Mesenchymal stem cell (in vitro differentiated cells and primary cell): ENCODE results near the gene TTC27.
A peak's percentile ranks its signal among the peaks of the same experiment; 100 is the strongest.
"Not testable (repeated sequence)": the region's sequence is repeated elsewhere in the genome, so short reads cannot be mapped to it uniquely, and the experiment has no call there.

ENCODE experiments used
- DNase-seq: peaks from one replicate; pipeline ENCODE4 v3.0.0-alpha.2; 2013
- H2AFZ ChIP-seq: one replicate; pipeline ENCODE4 v1.6.1; 2013; ENCODE audit warnings: low read depth, mild to moderate bottlenecking, control low read depth, inconsistent platforms, low read length, moderate library complexity
- H2AK5ac ChIP-seq: 2 replicates; pipeline ENCODE4 v1.6.1; 2013; ENCODE audit warnings: low read length, moderate library complexity, mild to moderate bottlenecking, inconsistent platforms; ENCODE audit not compliant: severe bottlenecking
- H2BK120ac ChIP-seq: one replicate; pipeline ENCODE4 v1.6.1; 2013; ENCODE audit warnings: low read depth, mild to moderate bottlenecking, inconsistent platforms, low read length, moderate library complexity
- H2BK12ac ChIP-seq, 2 experiments: one replicate each; pipeline ENCODE4 v1.6.1; 2013; ENCODE audit warnings: inconsistent platforms in 2 of 2, low read length in 2 of 2, mild to moderate bottlenecking in 2 of 2, moderate library complexity in 2 of 2, control low read depth in 1 of 2
- H2BK15ac ChIP-seq: one replicate; pipeline ENCODE4 v1.6.1; 2013; ENCODE audit warnings: mild to moderate bottlenecking, low read depth, inconsistent platforms; ENCODE audit not compliant: poor library complexity, severe bottlenecking
- H2BK5ac ChIP-seq: 2 replicates; pipeline ENCODE4 v1.6.1; 2013; ENCODE audit warnings: low read depth, mild to moderate bottlenecking, low read length, control low read depth, inconsistent platforms; ENCODE audit not compliant: poor library complexity, severe bottlenecking
- H3K14ac ChIP-seq, 2 experiments: one replicate each; pipeline ENCODE4 v1.6.1; 2013; ENCODE audit warnings: inconsistent platforms in 2 of 2, low read length in 2 of 2, control low read depth in 1 of 2, mild to moderate bottlenecking in 1 of 2, moderate library complexity in 1 of 2
- H3K18ac ChIP-seq, 2 experiments: one replicate each; pipeline ENCODE4 v1.6.1; 2013; ENCODE audit warnings: inconsistent platforms in 2 of 2, low read length in 2 of 2, control low read depth in 1 of 2, low read depth in 1 of 2, mild to moderate bottlenecking in 1 of 2
- H3K23ac ChIP-seq, 2 experiments: one replicate each; pipeline ENCODE4 v1.6.1; 2013; ENCODE audit warnings: inconsistent platforms in 2 of 2, low read length in 2 of 2, mild to moderate bottlenecking in 2 of 2, moderate library complexity in 2 of 2, control low read depth in 1 of 2
- H3K27ac ChIP-seq: 2 replicates; pipeline ENCODE4 v1.5.1; 2013; ENCODE audit warnings: mild to moderate bottlenecking, moderate library complexity, low read length, control low read depth, inconsistent platforms; ENCODE audit not compliant: poor library complexity, severe bottlenecking
- H3K27me3 ChIP-seq, 2 experiments: 2 replicates each; pipeline versions ENCODE4 v1.6.1 to v1.7.0; 2013; ENCODE audit warnings: low read length in 2 of 2, mild to moderate bottlenecking in 2 of 2, moderate library complexity in 2 of 2, control low read depth in 1 of 2, inconsistent platforms in 1 of 2; ENCODE audit not compliant: control insufficient read depth in 1 of 2, insufficient read depth in 1 of 2
- H3K36me3 ChIP-seq, 2 experiments: 2 replicates each; pipeline versions ENCODE4 v1.6.1 to v1.7.0; 2013; ENCODE audit warnings: low read length in 2 of 2, control low read depth in 1 of 2, inconsistent platforms in 1 of 2, low read depth in 1 of 2, mild to moderate bottlenecking in 1 of 2; ENCODE audit not compliant: insufficient read depth in 2 of 2, control insufficient read depth in 1 of 2
- H3K4ac ChIP-seq, 2 experiments: one replicate each; pipeline ENCODE4 v1.6.1; 2013; ENCODE audit warnings: inconsistent platforms in 2 of 2, low read length in 2 of 2, mild to moderate bottlenecking in 2 of 2, moderate library complexity in 2 of 2, control low read depth in 1 of 2, low read depth in 1 of 2
- H3K4me1 ChIP-seq: 2 replicates; pipeline ENCODE4 v1.6.1; 2013; ENCODE audit warnings: low read depth, low read length, control low read depth; ENCODE audit not compliant: control insufficient read depth, insufficient read depth
- H3K4me2 ChIP-seq: 2 replicates; pipeline ENCODE4 v1.6.1; 2013; ENCODE audit warnings: low read length, mild to moderate bottlenecking, inconsistent platforms; ENCODE audit not compliant: poor library complexity, severe bottlenecking
- H3K4me3 ChIP-seq, 2 experiments: 2 replicates each; pipeline versions ENCODE4 v1.5.1 to v1.7.0; 2013; ENCODE audit warnings: low read length in 2 of 2, mild to moderate bottlenecking in 2 of 2, control low read depth in 1 of 2, low read depth in 1 of 2; ENCODE audit not compliant: insufficient read depth in 1 of 2
- H3K79me1 ChIP-seq: replicated peaks from 2 replicates; pipeline ENCODE4 v1.6.1; 2013; ENCODE audit warnings: mild to moderate bottlenecking, control low read depth, low read length, inconsistent platforms; ENCODE audit not compliant: poor library complexity, severe bottlenecking
- H3K9ac ChIP-seq: 2 replicates; pipeline ENCODE4 v1.7.0; 2013; ENCODE audit warnings: mild to moderate bottlenecking, low read length, moderate library complexity
- H3K9me3 ChIP-seq: 2 replicates; pipeline ENCODE4 v1.7.0; 2013; ENCODE audit warnings: mild to moderate bottlenecking, low read length; ENCODE audit not compliant: control insufficient read depth
- H4K8ac ChIP-seq: one replicate; pipeline ENCODE4 v1.6.1; 2013; ENCODE audit warnings: inconsistent platforms, mild to moderate bottlenecking, low read length, moderate library complexity
- H4K91ac ChIP-seq: one replicate; pipeline ENCODE4 v1.6.1; 2013; ENCODE audit warnings: mild to moderate bottlenecking, low read length, inconsistent platforms
- WGBS: methylation state at CpG from one replicate; pipeline ENCODE4 v1.1.7; 2013; ENCODE audit warnings: mixed read lengths; 5-methylcytosine and 5-hydroxymethylcytosine counted together

The TTC27 gene

DNA sequence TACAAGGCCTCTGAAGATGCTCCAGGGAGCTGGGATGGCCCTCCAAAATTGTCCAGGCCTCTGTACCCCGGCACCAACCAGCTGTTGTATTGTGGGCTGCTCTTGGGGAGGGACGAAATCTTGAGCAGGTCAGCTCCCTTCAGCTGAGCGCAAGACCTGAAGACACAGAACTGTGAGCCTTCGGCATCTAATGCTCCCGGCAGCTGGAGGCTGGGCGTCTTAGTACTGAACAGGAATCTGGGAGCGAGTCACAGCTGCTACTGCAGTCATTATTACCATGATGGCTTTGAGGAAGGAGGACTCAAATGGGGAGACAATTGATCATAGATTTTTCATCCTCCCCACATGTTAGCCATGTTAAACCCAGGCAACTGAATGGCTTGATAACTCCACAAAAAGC, 236.0 kb downstream of the TTC27 start:
- peak overlapping the region; percentile 40 for H2BK15ac ChIP-seq
- peak overlapping the region; percentile 72 for H4K91ac ChIP-seq
- H3K14ac ChIP-seq, result no peak overlapping the region
- H3K9me3 ChIP-seq, result no peaks in the 10 kb centered on the region
- WGBS, result 89% methylated on average over 7 of the region's 7 CpGs
- H4K8ac ChIP-seq, result peak overlapping the region; percentile 84
- H2BK12ac ChIP-seq, result peak overlapping the region; percentile 76 to 92
- peaks cover 7% of the 10 kb centered on the region for H3K4me1 ChIP-seq
- DNase-seq, result peak; percentile 43
- peaks cover 0 to 34% of the 10 kb centered on the region in 2 experiments for H3K27me3 ChIP-seq
- no peak overlapping the region for H2BK5ac ChIP-seq
- H2BK120ac ChIP-seq, result peak overlapping the region; percentile 68
- H3K18ac ChIP-seq, result peak overlapping the region in 1 of 2 experiments; percentile 84
- H2AFZ ChIP-seq, result no peak overlapping the region
- no peaks in the 10 kb centered on the region for H3K36me3 ChIP-seq
- H3K79me1 ChIP-seq, result no peaks in the 10 kb centered on the region
- peak overlapping the region in 1 of 2 experiments; percentile 82 for H3K4ac ChIP-seq
- H3K27ac ChIP-seq, result no peak overlapping the region
- no peak overlapping the region for H3K9ac ChIP-seq
- H3K23ac ChIP-seq, result no peak overlapping the region
- no peak overlapping the region for H3K4me3 ChIP-seq
- H2AK5ac ChIP-seq, result no peak overlapping the region
- no peak overlapping the region for H3K4me2 ChIP-seq

- Histone ChIP-seq H3K23ac (no peak overlapping the region), H3K4me2 (peak overlapping the region; percentile 61), H2BK120ac (no peak overlapping the region), H2BK5ac (no peak overlapping the region), H3K36me3 (no peaks in the 10 kb centered on the region), H2AK5ac (no peak overlapping the region), H3K4me3 (peak overlapping the region in 1 of 2 experiments; percentile 20), H3K79me1 (no peaks in the 10 kb centered on the region), H2BK12ac (peak overlapping the region in 1 of 2 experiments; percentile 6), H3K9me3 (no peaks in the 10 kb centered on the region), H3K4ac (no peak overlapping the region), H3K14ac (no peak overlapping the region), H3K27ac (peak overlapping the region; percentile 78), H2AFZ (no peak overlapping the region), H3K18ac (peak overlapping the region in 1 of 2 experiments; percentile 23), H2BK15ac (no peak overlapping the region), H3K27me3 (peaks cover 0 to 31% of the 10 kb centered on the region in 2 experiments), H4K8ac (peak overlapping the region; percentile 63), H3K4me1 (peaks cover 7% of the 10 kb centered on the region), H4K91ac (no peak overlapping the region), H3K9ac (no peak overlapping the region)
- 36% methylated on average over 7 of the region's 7 CpGs for WGBS
- DNase-seq, result peak; percentile 76
These were observed 236.7 kb downstream of the TTC27 start for GRCh38 chr2:32864334-32865111.

- Histone ChIP-seq H3K4me1 (peaks cover 7% of the 10 kb centered on the region), H3K4me3 (peak overlapping the region in 1 of 2 experiments; percentile 20), H2BK120ac (peak overlapping the region; percentile 37), H3K18ac (peak overlapping the region; percentile 15 to 23), H4K91ac (no peak overlapping the region), H3K79me1 (no peaks in the 10 kb centered on the region), H2BK5ac (no peak overlapping the region), H2AFZ (no peak overlapping the region), H3K4ac (peak overlapping the region; percentile 7 to 40), H3K36me3 (no peaks in the 10 kb centered on the region), H2BK12ac (peak overlapping the region; percentile 6 to 8), H3K9ac (peak overlapping the region; percentile 6), H3K9me3 (no peaks in the 10 kb centered on the region), H3K27me3 (peaks cover 0 to 21% of the 10 kb centered on the region in 2 experiments), H3K4me2 (no peak overlapping the region), H3K27ac (peak overlapping the region; percentile 78), H2BK15ac (no peak overlapping the region), H2AK5ac (peak overlapping the region; percentile 19), H3K23ac (no peak overlapping the region), H4K8ac (peak overlapping the region; percentile 14), H3K14ac (no peak overlapping the region)
- 20% methylated on average over 2 of the region's 3 CpGs for WGBS
- DNase-seq, result peak; percentile 92
These were observed 237.7 kb downstream of the TTC27 start for GRCh38 chr2:32865399-32866068.

GRCh38 chr2:32866462-32866861, 238.6 kb downstream of the TTC27 start:
- H3K79me1 ChIP-seq, H2AFZ ChIP-seq, H3K9ac ChIP-seq, H3K23ac ChIP-seq, H3K4me1 ChIP-seq, H4K8ac ChIP-seq, H4K91ac ChIP-seq, H3K18ac ChIP-seq, H3K4me3 ChIP-seq, H2BK12ac ChIP-seq, H3K4me2 ChIP-seq, H2BK15ac ChIP-seq, H3K4ac ChIP-seq, H3K14ac ChIP-seq, H2AK5ac ChIP-seq, DNase-seq, H2BK120ac ChIP-seq, H3K36me3 ChIP-seq, H3K27ac ChIP-seq, H2BK5ac ChIP-seq, H3K9me3 ChIP-seq: not testable (repeated sequence)
- peaks cover 0 to 12% of the 10 kb centered on the region in 2 experiments for H3K27me3 ChIP-seq
- 94% methylated on average over 1 of the region's 1 CpG for WGBS
